Liver (tissue), 3 donors: ENCODE measurements around the gene C8G.
A peak's percentile ranks its signal among the peaks of the same experiment; 100 is the strongest.

Experiments used
- GABPA ChIP-seq, 2 donors: IDR thresholded peaks in 1 of 2; conservative IDR thresholded peaks in 1 of 2; 2 replicates each; pipeline ENCODE4 v1.6.1; 2016; ENCODE audit warnings: antibody characterized with exemption in 2 of 2, mild to moderate bottlenecking in 1 of 2, moderate library complexity in 1 of 2
- JUND ChIP-seq, 2 donors: IDR thresholded peaks; 2 replicates each; pipeline ENCODE4 v1.6.1; 2016; ENCODE audit warnings: antibody characterized with exemption in 2 of 2
- RAD21 ChIP-seq, 2 donors: IDR thresholded peaks; 2 replicates each; pipeline ENCODE4 v1.6.1; 2016; ENCODE audit warnings: antibody characterized with exemption in 2 of 2, mild to moderate bottlenecking in 2 of 2
- TF ChIP-seq, protein P1 (sequence below): fragments of 150-350 bp; IDR thresholded peaks from 2 replicates; pipeline ENCODE4 v1.5.1; 2017; ENCODE audit warnings: improper control_type of control experiment, low read depth, low read length; ENCODE audit not compliant: missing input control
- TF ChIP-seq, protein P2 (sequence below): IDR thresholded peaks from 2 replicates; pipeline ENCODE4 v1.6.1; 2016; ENCODE audit warnings: antibody characterized with exemption
- TF ChIP-seq, protein P3 (sequence below): IDR thresholded peaks from 2 replicates; pipeline ENCODE4 v1.6.1; 2016; ENCODE audit warnings: antibody characterized with exemption, mild to moderate bottlenecking
- donor health status: healthy.
- donor health status: healthy.

DNA sequence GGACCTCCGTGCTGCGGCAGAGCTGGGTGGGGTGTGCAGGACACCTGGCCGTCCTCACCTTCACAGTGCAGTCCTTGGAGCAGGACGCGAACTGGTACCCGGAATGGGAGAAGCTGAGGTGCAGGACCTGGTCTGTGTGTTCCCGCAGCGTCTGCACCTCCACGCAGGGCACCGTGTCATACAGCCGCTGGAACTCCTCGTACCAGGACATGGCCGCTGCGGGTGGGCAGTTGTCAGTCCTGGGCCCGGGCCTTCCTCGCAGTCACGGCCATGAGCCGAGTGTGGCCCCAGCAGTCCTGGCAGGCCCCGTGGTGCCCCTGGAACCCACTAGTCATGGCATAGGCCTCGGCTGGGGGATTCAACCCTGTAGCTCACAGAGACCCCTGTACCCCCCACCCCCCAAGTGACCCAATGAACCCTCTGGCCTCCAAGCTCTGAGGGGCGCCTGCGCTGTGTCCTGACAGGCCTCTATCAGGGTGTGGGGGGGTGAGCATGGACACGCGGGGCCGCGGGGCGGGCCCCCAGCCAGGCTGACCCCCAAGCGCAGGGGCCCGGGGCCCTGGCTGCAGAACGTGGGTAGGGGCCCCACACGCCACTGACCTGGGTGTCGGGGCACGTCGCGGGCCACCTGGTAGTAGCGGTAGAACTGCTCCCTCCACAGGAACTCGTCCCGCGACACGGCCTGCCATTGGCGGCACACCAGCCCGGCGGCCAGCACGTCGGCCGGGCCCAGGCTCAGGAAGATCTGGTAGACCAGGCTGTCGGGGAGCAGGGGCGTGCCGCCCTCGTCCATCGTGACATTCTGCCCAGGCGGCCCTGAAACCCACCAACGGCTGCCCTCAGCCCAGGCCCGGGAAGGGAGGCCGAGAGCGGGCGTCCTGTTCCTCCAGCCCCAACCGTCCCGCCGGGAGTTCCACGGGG is 1.5 kb upstream of the C8G start:
- TF ChIP-seq, protein P1, sequence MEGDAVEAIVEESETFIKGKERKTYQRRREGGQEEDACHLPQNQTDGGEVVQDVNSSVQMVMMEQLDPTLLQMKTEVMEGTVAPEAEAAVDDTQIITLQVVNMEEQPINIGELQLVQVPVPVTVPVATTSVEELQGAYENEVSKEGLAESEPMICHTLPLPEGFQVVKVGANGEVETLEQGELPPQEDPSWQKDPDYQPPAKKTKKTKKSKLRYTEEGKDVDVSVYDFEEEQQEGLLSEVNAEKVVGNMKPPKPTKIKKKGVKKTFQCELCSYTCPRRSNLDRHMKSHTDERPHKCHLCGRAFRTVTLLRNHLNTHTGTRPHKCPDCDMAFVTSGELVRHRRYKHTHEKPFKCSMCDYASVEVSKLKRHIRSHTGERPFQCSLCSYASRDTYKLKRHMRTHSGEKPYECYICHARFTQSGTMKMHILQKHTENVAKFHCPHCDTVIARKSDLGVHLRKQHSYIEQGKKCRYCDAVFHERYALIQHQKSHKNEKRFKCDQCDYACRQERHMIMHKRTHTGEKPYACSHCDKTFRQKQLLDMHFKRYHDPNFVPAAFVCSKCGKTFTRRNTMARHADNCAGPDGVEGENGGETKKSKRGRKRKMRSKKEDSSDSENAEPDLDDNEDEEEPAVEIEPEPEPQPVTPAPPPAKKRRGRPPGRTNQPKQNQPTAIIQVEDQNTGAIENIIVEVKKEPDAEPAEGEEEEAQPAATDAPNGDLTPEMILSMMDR = no peak
- TF ChIP-seq GABPA (IDR thresholded peaks at IDR 0.05 in 1 of 2, conservative IDR thresholded peaks at IDR 0.05 in 1 of 2) (no peak), RAD21 (IDR thresholded peaks at IDR 0.05) (peak in 1 of 2 donors; percentile 11), JUND (IDR thresholded peaks at IDR 0.05) (no peak)
- TF ChIP-seq, protein P2, sequence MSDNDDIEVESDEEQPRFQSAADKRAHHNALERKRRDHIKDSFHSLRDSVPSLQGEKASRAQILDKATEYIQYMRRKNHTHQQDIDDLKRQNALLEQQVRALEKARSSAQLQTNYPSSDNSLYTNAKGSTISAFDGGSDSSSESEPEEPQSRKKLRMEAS = no peak
- TF ChIP-seq, protein P3, sequence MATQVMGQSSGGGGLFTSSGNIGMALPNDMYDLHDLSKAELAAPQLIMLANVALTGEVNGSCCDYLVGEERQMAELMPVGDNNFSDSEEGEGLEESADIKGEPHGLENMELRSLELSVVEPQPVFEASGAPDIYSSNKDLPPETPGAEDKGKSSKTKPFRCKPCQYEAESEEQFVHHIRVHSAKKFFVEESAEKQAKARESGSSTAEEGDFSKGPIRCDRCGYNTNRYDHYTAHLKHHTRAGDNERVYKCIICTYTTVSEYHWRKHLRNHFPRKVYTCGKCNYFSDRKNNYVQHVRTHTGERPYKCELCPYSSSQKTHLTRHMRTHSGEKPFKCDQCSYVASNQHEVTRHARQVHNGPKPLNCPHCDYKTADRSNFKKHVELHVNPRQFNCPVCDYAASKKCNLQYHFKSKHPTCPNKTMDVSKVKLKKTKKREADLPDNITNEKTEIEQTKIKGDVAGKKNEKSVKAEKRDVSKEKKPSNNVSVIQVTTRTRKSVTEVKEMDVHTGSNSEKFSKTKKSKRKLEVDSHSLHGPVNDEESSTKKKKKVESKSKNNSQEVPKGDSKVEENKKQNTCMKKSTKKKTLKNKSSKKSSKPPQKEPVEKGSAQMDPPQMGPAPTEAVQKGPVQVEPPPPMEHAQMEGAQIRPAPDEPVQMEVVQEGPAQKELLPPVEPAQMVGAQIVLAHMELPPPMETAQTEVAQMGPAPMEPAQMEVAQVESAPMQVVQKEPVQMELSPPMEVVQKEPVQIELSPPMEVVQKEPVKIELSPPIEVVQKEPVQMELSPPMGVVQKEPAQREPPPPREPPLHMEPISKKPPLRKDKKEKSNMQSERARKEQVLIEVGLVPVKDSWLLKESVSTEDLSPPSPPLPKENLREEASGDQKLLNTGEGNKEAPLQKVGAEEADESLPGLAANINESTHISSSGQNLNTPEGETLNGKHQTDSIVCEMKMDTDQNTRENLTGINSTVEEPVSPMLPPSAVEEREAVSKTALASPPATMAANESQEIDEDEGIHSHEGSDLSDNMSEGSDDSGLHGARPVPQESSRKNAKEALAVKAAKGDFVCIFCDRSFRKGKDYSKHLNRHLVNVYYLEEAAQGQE = peak; percentile 10
